HG02610 (cell line): ENCODE results near the gene CCDC33.

Experiments used
- ATAC-seq: cut with Tn5 transposase; IDR thresholded peaks from one replicate; pipeline ENCODE4 v1.9.1; 2021; ENCODE audit warnings: mild to moderate bottlenecking, moderate library complexity; ENCODE audit not compliant: unreplicated experiment

The CCDC33 gene

GRCh38 chr15:74235962-74236361 is at the start of gene CCDC33:
CCDC33 (plus strand) TSS chr15:74236326; CDS start chr15:74236720, 394 bp downstream.
- ATAC-seq, result no peak

- no peak for ATAC-seq
Measured at GRCh38 chr15:74188216-74188615, 47.9 kb upstream of the CCDC33 start.

- ATAC-seq, result no peak
Measured at GRCh38 chr15:74191798-74192197, 44.3 kb upstream of the CCDC33 start.

GRCh38 chr15:74192751-74193150 is 43.4 kb upstream of the CCDC33 start:
- ATAC-seq, result no peak

- ATAC-seq, result no peak
Measured at GRCh38 chr15:74193299-74193718, 42.8 kb upstream of the CCDC33 start.

GRCh38 chr15:74193905-74194304 is 42.2 kb upstream of the CCDC33 start:
- ATAC-seq, result no peak

- no peak for ATAC-seq
Measured at GRCh38 chr15:74194572-74195559, 41.3 kb upstream of the CCDC33 start.

GRCh38 chr15:74196175-74196574 is 40.0 kb upstream of the CCDC33 start:
- no peak for ATAC-seq

GRCh38 chr15:74197176-74197965 is 38.8 kb upstream of the CCDC33 start:
- no peak for ATAC-seq

- ATAC-seq, result no peak
Measured at GRCh38 chr15:74199297-74199652, 36.9 kb upstream of the CCDC33 start.

- no peak for ATAC-seq
Measured at GRCh38 chr15:74200412-74200815, 35.7 kb upstream of the CCDC33 start.

GRCh38 chr15:74200871-74201419 is 35.2 kb upstream of the CCDC33 start:
- ATAC-seq, result no peak

GRCh38 chr15:74201710-74202420 is 34.3 kb upstream of the CCDC33 start:
- no peak for ATAC-seq

- ATAC-seq, result no peak
Measured at GRCh38 chr15:74202452-74203401, 33.4 kb upstream of the CCDC33 start, which contains the start of gene STRA6. STRA6 (minus strand) TSS chr15:74202787; CDS start chr15:74202267, 520 bp downstream.

GRCh38 chr15:74203914-74204431 is 32.2 kb upstream of the CCDC33 start:
- no peak for ATAC-seq

GRCh38 chr15:74205582-74205947 is 30.6 kb upstream of the CCDC33 start:
- no peak for ATAC-seq

GRCh38 chr15:74206801-74207281 is 29.3 kb upstream of the CCDC33 start:
- ATAC-seq, result no peak

GRCh38 chr15:74207652-74208440 is 28.3 kb upstream of the CCDC33 start:
- ATAC-seq, result no peak
